T-helper 1 cell treated with Interleukin-12 subunit alpha and Interleukin-12 subunit beta and Interleukin-4 antibody, amounts not matched to agents 30 μg/mL and 1 μg/mL, for 36 hours (primary cell): Measurements from ENCODE around the gene GLUD2.
"Not testable (repeated sequence)": the region's sequence is repeated elsewhere in the genome, so short reads cannot be mapped to it uniquely, and the experiment has no call there.

ENCODE experiments used
- H3K27ac Mint-ChIP-seq: one replicate; pipeline ENCODE4 v1.8.0; 2021; ENCODE audit warnings: mild to moderate bottlenecking, mixed read lengths
- H3K27me3 Mint-ChIP-seq: one replicate; pipeline ENCODE4 v1.8.0; 2021; ENCODE audit warnings: low read depth, mixed read lengths
- H3K36me3 Mint-ChIP-seq: one replicate; pipeline ENCODE4 v1.8.0; 2021; ENCODE audit warnings: low read depth, mixed read lengths
- H3K4me1 Mint-ChIP-seq: one replicate; pipeline ENCODE4 v1.8.0; 2021; ENCODE audit warnings: low read depth, mixed read lengths
- H3K4me3 Mint-ChIP-seq: one replicate; pipeline ENCODE4 v1.8.0; 2021; ENCODE audit warnings: mild to moderate bottlenecking, moderate library complexity, mixed read lengths
- H3K9me3 Mint-ChIP-seq: one replicate; pipeline ENCODE4 v1.8.0; 2021; ENCODE audit warnings: mixed read lengths

The GLUD2 gene

DNA sequence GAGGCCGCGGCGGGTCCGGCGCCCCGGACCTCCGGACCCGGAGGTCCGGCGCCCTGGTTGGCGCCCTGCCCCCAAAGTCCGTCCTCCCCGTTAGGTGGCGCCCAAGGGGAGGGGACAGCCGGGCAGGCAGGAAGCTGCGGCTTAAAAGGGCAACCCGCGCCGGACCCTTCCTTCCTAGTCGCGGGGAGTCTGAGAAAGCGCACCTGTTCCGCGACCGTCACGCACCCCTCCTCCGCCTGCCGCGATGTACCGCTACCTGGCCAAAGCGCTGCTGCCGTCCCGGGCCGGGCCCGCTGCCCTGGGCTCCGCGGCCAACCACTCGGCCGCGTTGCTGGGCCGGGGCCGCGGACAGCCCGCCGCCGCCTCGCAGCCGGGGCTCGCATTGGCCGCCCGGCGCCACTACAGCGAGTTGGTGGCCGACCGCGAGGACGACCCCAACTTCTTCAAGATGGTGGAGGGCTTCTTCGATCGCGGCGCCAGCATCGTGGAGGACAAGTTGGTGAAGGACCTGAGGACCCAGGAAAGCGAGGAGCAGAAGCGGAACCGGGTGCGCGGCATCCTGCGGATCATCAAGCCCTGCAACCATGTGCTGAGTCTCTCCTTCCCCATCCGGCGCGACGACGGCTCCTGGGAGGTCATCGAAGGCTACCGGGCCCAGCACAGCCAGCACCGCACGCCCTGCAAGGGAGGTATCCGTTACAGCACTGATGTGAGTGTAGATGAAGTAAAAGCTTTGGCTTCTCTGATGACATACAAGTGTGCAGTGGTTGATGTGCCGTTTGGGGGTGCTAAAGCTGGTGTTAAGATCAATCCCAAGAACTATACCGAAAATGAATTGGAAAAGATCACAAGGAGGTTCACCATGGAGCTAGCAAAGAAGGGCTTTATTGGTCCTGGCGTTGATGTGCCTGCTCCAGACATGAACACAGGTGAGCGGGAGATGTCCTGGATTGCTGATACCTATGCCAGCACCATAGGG, at the start of gene GLUD2:
Gene GLUD2, plus strand, starts transcription at position 170 of the 979 bp plus-strand sequence. Its CDS starts 75 bp downstream, at position 245.
- H3K4me3 Mint-ChIP-seq, H3K9me3 Mint-ChIP-seq: not testable (repeated sequence)

DNA sequence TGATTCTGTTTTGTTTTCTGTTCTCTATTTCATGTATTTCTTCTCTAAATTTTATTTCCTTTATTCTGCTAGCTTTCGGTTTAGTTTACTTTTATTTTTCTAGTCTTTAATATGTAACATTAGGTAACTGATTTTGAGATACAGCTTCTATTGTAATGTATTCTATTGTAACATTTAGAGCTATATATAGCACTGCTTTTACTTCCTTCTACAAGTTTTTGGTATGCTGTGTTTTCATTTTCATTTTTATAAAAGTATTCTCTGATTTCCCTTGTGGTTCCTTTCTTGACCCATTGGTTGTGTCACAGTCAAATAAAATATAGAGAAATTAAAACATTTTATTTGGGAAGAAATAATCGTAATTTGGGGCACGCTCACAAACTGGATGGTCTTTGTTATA, 48.0 kb upstream of the GLUD2 start:
- Mint-ChIP-seq H3K4me3 (no peak overlapping the region), H3K27me3 (no peaks in the 10 kb centered on the region), H3K4me1 (no peaks in the 10 kb centered on the region), H3K27ac (no peak overlapping the region), H3K9me3 (no peaks in the 10 kb centered on the region), H3K36me3 (no peaks in the 10 kb centered on the region)

More for the DNA sequence above, at the start of gene GLUD2:
- not testable (repeated sequence) for H3K36me3 Mint-ChIP-seq, H3K27ac Mint-ChIP-seq, H3K27me3 Mint-ChIP-seq, H3K4me1 Mint-ChIP-seq

DNA sequence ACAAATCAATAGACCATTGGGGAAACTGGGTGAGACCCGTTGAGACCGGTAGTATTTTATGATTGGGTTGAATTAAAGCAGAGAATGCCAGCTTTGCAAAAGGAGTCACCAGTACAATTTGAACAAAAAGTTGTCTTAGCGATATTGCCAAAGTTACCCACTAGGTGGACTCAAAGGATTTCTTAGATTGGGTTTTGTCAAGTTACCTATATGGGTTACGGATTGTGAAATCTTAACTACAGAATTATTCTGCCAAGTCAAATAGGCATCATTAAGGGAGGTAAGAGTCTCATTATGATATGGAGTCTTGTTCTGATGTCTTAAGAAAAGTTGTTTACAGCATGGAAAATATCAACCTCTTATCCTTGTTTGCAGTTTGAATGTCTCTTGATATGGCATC, 46.8 kb upstream of the GLUD2 start:
- no peak overlapping the region for H3K4me3 Mint-ChIP-seq
- no peaks in the 10 kb centered on the region for H3K36me3 Mint-ChIP-seq
- no peaks in the 10 kb centered on the region for H3K27me3 Mint-ChIP-seq

DNA sequence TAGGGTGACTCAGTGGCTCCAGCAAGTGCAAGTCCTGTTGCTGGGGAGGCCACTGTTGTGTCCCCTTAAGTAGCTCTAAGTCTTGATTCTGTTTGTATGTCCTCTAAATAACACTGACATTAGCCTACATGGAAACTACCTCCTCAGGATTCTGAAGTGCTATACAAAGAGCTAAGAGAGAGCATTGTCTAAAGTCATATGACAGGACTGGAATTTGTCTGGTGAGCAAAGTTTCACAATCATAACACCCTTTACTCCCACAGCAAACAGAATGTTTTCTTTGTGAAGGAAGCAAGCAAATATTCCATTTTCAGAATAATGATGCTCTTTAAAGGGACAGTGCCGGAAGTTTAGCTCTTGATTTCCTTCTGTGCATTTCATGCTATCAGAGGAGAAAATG, 38.5 kb upstream of the GLUD2 start:
- no peak overlapping the region for H3K4me3 Mint-ChIP-seq
- H3K27me3 Mint-ChIP-seq: no peaks in the 10 kb centered on the region
- no peaks in the 10 kb centered on the region for H3K4me1 Mint-ChIP-seq
- H3K9me3 Mint-ChIP-seq: no peaks in the 10 kb centered on the region
- H3K27ac Mint-ChIP-seq: no peak overlapping the region
- no peaks in the 10 kb centered on the region for H3K36me3 Mint-ChIP-seq

More for the DNA sequence above, 46.8 kb upstream of the GLUD2 start:
- Mint-ChIP-seq H3K9me3 (no peaks in the 10 kb centered on the region), H3K27ac (no peak overlapping the region), H3K4me1 (no peaks in the 10 kb centered on the region)

DNA sequence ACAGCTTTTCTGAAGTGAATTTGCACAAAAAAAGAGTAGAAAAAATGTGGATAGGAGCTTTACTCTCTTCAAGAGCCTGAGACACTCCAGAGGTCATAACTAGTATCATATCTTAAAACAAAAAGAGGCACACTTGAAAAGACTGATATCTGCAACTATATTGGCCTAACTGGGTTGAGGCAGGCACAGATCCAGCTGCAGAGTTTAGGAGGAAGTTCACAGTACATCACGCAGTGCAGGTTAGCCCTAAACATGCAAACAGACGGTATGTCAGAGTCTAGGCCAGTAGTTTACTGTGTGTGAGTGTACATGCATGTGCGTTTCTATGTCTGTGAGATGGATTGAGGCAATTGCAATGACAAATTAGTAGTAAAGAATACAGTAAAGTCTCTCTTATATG, 37.6 kb upstream of the GLUD2 start:
- no peaks in the 10 kb centered on the region for H3K27me3 Mint-ChIP-seq
- H3K27ac Mint-ChIP-seq: no peak overlapping the region
- H3K4me3 Mint-ChIP-seq: no peak overlapping the region
- H3K4me1 Mint-ChIP-seq: no peaks in the 10 kb centered on the region
- H3K9me3 Mint-ChIP-seq: no peaks in the 10 kb centered on the region
- H3K36me3 Mint-ChIP-seq: no peaks in the 10 kb centered on the region

DNA sequence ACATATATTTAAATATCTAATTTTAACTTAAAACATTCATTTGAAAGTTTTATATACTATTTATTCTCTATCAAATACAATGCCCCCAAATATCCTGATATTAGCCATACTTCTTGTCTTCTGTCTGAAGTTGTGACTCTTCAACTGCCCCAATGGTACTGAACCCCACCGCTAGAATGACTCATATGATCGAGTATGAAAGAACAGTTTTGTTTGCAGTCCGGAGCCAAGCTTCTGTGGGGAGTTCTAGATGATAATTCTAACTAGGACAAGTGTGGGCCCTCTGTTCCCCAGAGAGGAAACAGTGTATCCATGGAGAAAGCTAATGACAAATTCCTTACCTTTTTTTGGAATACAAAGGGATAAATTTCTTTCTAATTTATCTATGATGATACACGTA, 37.2 kb upstream of the GLUD2 start:
- Mint-ChIP-seq H3K27ac (no peak overlapping the region), H3K27me3 (no peaks in the 10 kb centered on the region), H3K36me3 (no peaks in the 10 kb centered on the region), H3K4me1 (no peaks in the 10 kb centered on the region), H3K4me3 (no peak overlapping the region), H3K9me3 (no peaks in the 10 kb centered on the region)

DNA sequence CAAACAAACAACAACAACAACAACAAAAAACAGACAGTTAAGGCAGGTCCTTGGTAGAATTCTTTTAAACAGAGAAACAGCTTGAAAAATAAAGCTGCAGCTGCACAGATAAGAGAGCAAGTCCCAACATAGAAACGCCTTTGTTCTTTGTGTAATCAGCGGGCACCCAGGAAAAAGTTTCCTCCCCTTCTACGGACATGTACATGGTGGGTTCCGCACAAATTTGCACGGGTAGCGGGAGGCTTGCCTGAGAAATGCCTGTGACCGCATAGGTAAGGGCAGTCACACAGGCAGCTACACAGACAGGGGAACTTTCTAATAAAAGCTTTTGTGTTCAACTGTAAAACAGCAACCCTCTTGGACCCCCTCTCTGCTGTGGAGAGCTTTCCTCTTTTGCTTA, 36.2 kb upstream of the GLUD2 start:
- H3K9me3 Mint-ChIP-seq: no peaks in the 10 kb centered on the region
- H3K27me3 Mint-ChIP-seq: no peaks in the 10 kb centered on the region
- H3K4me3 Mint-ChIP-seq: no peak overlapping the region
- no peak overlapping the region for H3K27ac Mint-ChIP-seq
- H3K4me1 Mint-ChIP-seq: no peaks in the 10 kb centered on the region
- no peaks in the 10 kb centered on the region for H3K36me3 Mint-ChIP-seq

DNA sequence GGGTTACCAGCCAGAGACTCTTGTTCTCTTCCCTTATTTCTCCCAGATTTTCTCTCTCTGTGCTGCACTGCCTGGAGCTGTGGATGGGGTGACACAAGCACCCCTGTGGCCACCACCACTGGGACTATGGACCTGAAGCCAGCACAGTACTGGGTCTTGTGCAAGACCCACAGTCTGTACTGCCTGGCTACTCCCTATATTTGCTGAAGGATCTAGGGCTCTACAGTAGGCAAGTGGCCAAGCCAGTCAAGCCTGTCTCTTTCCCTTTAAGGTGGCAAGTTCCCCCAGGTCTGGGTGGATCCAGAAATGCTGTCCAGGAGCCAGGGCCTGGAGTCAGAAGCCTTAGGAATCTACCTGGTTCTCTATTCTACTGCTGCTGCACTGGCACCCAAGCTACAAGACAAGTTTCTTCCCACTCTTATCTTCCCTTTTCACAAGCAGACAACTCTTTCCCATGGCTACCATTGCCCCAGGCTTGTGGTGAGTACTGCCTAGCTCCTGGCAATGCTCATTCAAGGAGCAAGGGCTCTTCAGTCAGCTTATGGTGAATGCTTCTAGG, 33.4 kb upstream of the GLUD2 start:
- no peaks in the 10 kb centered on the region for H3K9me3 Mint-ChIP-seq
- H3K27ac Mint-ChIP-seq: no peak overlapping the region
- no peaks in the 10 kb centered on the region for H3K27me3 Mint-ChIP-seq
- no peak overlapping the region for H3K4me3 Mint-ChIP-seq
- H3K36me3 Mint-ChIP-seq: no peaks in the 10 kb centered on the region
- no peaks in the 10 kb centered on the region for H3K4me1 Mint-ChIP-seq

DNA sequence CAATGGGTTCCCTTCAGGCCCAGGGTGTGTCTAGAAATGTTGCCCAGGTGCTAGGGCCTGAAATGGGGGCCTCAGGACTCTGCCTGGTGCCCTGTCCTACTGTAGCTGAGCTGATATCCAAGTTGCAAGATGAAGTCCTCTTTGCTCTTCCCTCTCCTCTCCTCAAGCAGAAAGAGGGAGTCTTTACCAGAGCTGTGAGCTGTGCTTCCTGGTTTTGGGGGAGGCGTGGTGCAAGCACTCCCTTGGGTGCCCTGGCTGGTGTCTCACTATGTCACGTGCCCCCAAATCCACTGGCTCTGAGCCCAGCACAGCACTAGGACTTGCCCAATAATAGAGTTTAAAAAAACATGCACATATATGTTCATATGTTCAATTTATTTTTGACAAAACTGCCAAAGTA, 32.6 kb upstream of the GLUD2 start:
- Mint-ChIP-seq H3K4me1 (no peaks in the 10 kb centered on the region), H3K4me3 (no peak overlapping the region), H3K36me3 (no peaks in the 10 kb centered on the region), H3K27ac (no peak overlapping the region), H3K27me3 (no peaks in the 10 kb centered on the region), H3K9me3 (no peaks in the 10 kb centered on the region)

DNA sequence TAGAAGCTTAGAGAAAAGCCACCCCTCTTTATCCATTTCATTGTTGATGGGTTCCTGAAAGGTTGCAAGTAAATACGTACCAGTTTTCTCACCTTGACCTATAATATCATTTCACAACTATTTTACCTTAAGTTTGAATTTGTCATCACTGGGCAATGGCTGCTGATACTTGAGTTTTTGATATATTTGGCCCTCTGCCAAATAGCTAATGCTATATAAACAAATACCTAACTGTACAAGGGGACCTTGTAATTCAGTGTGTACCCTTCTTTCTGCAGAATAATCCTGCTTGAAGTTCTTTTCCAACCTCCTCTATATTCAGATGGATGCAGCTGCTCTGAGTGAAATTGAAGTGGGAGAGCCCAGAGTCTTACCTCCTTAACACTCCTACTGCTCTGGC, 19.0 kb upstream of the GLUD2 start:
- Mint-ChIP-seq H3K27me3 (no peaks in the 10 kb centered on the region), H3K4me3 (no peak overlapping the region), H3K36me3 (no peaks in the 10 kb centered on the region), H3K4me1 (no peaks in the 10 kb centered on the region), H3K9me3 (no peaks in the 10 kb centered on the region), H3K27ac (no peak overlapping the region)

DNA sequence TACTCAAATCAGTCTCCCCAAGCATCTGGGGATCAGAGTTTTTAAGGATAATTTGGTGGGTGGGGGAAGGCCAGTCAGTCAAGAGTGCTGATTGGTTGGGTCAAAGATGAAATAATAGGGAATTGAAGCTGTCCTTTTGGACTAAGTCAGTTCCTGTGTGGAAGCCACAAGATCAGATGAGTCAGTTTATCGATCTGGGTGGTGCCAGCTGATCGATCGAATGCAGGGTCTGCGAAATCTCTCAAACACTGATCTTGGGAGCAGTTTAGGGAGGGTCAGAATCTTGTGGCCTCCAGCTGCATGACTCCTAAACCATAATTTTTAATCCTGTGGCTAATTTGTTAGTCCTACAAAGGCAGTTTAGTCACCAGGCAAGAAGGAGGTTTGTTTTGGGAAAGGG, 17.3 kb upstream of the GLUD2 start:
- Mint-ChIP-seq H3K36me3 (no peaks in the 10 kb centered on the region), H3K9me3 (no peaks in the 10 kb centered on the region), H3K27ac (no peak overlapping the region), H3K27me3 (no peaks in the 10 kb centered on the region), H3K4me3 (no peak overlapping the region), H3K4me1 (no peaks in the 10 kb centered on the region)

DNA sequence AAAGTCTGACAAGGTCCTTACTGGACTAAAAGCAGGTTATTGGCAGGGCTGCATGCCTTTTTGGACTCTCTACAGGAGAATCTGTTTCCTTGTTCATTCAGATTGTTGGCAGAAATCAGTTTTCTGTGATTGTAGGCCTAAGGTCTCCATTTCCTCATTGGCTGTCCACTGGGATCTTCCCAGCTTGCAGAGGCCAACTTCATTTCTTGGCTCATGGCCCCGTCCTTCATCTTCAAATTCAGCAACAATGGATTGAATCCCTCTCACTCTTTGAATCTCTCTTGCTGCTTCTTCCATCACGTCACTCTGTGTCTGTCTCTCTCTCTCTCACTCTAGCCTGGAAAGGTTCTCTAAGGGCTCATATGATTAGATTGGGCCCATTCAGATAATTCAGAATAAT, 14.9 kb upstream of the GLUD2 start:
- H3K4me3 Mint-ChIP-seq: no peak overlapping the region
- H3K27ac Mint-ChIP-seq: no peak overlapping the region
- H3K27me3 Mint-ChIP-seq: no peaks in the 10 kb centered on the region
- H3K4me1 Mint-ChIP-seq: no peaks in the 10 kb centered on the region
- H3K36me3 Mint-ChIP-seq: no peaks in the 10 kb centered on the region
- H3K9me3 Mint-ChIP-seq: no peaks in the 10 kb centered on the region

DNA sequence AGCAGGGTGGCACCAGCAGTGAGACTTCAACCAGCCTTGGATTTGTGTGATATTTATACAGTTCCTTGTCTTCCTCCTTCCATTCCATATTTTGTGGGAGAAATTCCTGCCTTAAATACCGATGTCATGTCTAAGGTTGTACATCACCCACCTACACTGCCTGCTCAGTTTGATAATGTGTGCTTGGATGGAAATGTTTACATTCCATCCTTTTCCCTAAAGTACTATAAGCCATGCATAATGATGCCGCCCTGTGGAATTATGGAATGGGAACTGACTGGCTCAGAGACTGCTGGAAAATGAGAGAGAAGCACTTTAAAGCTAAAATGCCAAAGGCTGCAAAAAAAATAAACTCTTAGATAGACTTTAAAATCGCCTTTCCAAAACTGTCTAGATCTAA, 11.3 kb upstream of the GLUD2 start:
- H3K27me3 Mint-ChIP-seq: no peaks in the 10 kb centered on the region
- no peaks in the 10 kb centered on the region for H3K9me3 Mint-ChIP-seq
- H3K36me3 Mint-ChIP-seq: no peaks in the 10 kb centered on the region
- H3K27ac Mint-ChIP-seq: no peak overlapping the region
- no peak overlapping the region for H3K4me3 Mint-ChIP-seq
- no peaks in the 10 kb centered on the region for H3K4me1 Mint-ChIP-seq

DNA sequence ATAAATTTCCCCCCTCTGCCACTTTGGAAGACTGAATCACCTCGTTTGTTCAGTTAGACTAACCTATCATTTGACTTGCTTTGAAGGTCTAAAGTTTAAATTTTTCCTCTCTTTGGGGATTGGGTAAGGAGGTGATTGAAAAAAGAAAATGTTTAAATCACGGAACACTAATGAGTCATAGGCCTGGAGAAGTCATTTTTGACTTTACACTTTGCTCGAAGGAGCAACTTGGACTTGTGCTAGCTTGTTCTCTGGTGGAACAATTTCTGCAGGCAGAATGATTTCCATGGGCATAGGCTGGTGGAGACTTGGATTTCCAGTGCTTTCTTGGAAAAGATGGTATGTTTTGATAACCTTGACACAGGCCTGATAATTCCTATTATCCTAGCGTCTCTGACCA, 10.5 kb upstream of the GLUD2 start:
- Mint-ChIP-seq H3K9me3 (no peaks in the 10 kb centered on the region), H3K4me1 (no peaks in the 10 kb centered on the region), H3K4me3 (no peak overlapping the region), H3K27ac (no peak overlapping the region), H3K36me3 (no peaks in the 10 kb centered on the region), H3K27me3 (no peaks in the 10 kb centered on the region)

DNA sequence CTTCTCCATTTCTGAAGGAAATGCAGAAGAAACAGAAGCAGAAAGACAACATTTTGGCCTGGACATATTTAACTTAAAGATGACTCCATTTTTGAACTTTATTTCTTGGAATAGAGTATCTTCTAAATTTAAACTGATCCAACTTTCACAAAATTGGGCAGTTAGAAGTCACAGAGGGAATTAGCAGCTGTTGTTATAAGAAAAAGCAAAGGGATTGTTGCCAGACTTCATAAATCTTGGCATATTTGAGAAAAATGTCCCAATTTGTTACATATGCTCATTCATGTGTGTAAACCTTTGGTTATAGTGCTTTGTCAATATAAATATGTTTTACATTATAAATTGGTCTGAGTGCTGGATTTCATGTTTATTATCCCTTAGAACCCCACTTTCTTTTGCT, 3.4 kb downstream of the GLUD2 start:
- H3K9me3 Mint-ChIP-seq: no peaks in the 10 kb centered on the region
- no peaks in the 10 kb centered on the region for H3K36me3 Mint-ChIP-seq
- H3K27ac Mint-ChIP-seq: no peak overlapping the region
- H3K27me3 Mint-ChIP-seq: peaks cover 4% of the 10 kb centered on the region
- no peak overlapping the region for H3K4me3 Mint-ChIP-seq
- H3K4me1 Mint-ChIP-seq: no peaks in the 10 kb centered on the region
